Dermis blood vessel endothelial cell (primary cell): ENCODE measurements around the gene TTC39A. TPM values are rescaled to one million over a fixed set of nuclear protein-coding genes. Genes with fewer than 3 reads are reported as not detected.
"Not testable (repeated sequence)": the region's sequence is repeated elsewhere in the genome, so short reads cannot be mapped to it uniquely, and the experiment has no call there.

Source experiments
- DNase-seq: peaks from one replicate; pipeline ENCODE4 v3.0.0; 2010
- total RNA-seq: library from RNA; depleted of rRNA; stranded (reverse); fragments of >200 nt; gene quantifications from 2 replicates; pipeline ENCODE4 v1.2.3, GENCODE V29; 2014

Gene TTC39A
- total RNA-seq, 1 donor from 2014 or later = 4.1 TPM

DNA sequence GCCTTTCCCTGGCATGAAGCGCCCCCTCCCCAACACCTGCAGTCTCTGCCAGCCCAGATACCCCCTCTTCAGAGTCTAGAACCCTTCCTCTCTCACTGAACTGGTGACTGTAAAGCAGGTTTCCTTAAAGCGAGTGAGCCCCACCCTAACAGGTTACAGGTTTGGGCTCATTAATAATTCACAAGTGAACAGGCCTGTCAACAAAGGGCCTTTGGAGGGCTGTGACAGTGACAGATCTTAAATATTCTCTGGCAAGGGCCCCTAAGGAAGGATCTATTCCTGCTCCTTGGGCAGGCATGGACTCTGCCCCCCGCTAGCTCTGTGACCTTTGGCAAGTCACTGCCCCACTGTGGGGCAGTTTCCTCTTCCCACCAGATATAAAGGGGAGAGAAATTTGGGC, 5.6 kb upstream of the TTC39A start:
- DNase-seq = no peak

DNA sequence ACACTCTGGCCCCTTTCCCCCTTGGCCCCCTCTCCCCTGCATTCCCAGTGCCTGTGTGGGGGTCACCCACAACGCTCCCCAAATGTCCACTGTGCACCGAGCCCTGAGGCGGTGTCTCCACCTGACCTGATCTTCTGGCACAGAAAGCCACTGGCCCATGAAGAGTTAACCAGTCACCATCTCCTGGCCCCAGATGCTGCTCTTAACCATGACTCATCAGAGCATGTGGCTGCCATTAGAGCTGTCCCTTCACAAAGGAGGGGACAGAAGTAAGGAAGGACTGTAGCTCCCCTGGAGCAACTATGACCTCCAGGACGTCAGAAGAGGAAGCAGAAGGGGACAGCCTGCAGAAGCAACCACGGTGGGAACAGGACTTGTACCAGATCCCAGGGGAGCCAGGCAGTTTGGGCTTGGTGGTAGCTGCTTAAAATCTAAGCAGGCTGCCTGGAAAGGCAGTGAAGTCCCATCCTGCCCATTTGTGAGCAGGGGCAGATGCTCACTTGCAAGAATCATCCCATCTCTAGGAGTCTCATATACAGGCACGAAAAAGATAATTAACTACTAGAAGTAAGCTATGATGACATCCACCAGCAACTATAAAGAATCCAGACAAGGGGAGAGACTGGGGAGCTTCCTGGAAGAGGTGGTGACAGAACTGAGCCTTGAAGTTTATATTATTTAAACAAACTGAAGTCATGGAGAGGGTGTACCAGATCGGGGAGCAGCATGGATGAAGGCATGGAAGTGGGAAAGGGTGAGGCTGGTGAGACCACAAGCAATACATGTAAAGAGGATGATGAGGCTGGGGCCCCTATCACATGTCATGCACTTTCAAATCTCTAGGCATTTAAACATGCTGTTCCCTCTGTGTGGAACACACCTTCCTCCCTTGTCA, 1.1 kb upstream of the TTC39A start:
- DNase-seq = peak; percentile 51

DNA sequence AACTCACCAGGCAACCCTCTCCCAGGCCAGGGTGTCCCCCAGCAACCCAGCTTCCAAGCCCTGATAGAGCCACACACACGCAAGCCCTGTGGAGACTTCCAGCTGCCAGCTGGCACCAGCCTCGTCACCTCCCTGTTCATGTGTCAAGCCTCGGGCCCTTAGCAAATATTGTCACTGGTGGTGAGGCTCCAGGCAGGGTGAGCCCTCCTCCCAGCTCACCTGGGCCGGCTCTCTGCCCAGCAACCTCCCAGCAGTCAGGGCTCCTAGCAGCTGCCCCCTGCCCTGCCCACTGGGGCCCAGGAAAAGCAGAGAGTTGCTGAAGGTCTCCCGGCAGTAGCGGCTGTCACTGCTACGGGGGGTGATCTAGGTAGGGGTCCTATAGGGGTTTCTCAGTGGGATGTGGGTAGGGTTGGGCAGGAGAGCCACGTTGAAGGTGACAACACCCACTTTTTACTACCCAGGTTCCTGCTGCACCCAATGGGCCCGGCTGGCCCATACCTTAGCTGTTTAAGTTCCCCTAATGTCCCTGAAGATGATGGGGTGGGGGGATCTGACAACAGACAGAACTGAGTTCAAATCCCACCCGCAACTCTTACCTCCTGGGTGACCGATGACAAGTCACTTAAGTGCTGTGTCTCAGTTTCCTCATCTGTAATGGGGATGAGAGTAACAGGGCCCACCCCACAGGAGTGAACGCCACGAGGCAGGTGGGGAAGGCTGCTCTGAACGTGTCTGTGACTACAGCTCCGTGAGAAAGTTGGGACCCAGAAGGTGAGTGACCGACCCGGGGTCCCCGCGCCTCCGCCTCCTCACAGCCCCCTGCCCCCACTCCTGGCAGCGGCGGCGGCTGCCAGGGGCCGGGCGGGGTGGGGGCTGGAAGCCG, 678 bp downstream of the TTC39A start:
- no peak for DNase-seq

DNA sequence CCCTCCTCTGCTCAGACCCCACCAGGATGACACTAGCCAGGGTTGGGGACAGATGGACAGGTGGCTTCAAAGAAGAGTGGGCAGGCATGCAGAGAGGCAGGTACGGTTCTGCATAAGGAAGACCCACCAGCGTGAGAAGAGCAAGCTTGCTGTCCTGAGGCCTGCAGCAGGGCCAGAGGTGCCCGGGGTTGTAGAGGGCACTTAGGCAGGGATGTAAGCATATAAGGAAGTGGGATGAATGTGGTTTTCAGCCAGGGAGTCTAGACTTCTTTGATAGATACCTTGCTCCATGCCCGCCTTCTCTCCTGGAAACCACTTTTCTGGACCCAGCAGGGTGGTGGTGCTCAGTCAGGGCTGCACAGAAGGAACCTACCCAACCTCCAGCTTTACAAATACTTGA, 1.4 kb downstream of the TTC39A start:
- no peak for DNase-seq

DNA sequence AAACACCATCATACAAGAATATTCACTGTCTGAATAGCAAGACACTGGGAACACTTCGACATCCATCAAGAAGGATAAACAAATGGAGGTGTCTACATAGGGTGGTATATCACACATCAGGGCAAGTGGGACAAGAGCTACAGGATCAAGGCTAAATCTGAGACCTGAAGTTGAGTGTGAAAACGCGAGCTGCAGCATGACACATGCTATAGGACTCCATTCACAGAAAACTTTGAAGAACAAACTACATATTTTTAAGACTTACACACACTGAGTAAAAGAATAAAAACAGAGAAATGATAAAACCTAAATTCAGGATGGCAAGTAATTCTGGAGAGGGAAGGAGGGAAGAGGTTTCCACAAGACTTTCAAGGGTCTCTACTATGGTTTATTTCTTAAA, 2.1 kb downstream of the TTC39A start:
- no peak for DNase-seq

DNA sequence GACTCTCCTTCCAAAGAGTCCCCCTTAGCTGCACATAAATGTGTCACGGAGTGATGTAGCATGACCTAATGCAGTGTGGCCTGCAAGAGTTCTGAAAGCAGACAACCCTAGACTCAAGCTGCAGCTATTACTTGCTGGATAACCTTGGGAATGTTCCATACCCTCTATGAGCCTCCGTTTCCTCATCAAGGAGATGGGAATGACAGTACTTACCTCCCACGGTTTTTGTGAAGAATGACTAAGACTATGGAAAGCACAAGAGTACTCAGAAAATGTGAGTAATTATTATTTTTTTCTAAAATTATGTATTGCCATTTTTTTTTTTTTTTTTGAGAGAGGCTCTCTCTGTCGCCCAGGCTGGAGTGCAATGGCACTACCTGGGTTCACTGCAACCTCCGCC, 3.0 kb downstream of the TTC39A start:
- DNase-seq = no peak

DNA sequence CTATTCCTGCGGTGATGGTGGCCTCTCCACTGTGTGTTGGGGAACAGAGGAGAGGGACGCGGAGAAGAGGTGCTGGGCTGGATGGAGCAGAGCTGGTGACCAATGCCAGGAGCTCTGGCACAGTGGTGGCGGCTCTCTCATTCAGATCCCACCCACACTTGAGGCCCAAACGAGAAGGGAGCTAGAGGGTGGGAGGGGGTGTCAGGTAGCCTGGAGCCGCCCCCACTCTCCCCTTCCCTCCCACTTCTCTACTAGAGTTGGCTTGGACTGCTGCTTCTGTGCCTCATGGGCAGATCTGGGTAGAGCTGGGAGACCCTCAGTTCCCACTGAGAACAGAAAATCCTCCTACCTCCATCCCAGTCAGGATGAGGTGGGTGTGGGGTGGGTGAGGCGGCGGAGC, 3.5 kb downstream of the TTC39A start:
- DNase-seq = no peak

DNA sequence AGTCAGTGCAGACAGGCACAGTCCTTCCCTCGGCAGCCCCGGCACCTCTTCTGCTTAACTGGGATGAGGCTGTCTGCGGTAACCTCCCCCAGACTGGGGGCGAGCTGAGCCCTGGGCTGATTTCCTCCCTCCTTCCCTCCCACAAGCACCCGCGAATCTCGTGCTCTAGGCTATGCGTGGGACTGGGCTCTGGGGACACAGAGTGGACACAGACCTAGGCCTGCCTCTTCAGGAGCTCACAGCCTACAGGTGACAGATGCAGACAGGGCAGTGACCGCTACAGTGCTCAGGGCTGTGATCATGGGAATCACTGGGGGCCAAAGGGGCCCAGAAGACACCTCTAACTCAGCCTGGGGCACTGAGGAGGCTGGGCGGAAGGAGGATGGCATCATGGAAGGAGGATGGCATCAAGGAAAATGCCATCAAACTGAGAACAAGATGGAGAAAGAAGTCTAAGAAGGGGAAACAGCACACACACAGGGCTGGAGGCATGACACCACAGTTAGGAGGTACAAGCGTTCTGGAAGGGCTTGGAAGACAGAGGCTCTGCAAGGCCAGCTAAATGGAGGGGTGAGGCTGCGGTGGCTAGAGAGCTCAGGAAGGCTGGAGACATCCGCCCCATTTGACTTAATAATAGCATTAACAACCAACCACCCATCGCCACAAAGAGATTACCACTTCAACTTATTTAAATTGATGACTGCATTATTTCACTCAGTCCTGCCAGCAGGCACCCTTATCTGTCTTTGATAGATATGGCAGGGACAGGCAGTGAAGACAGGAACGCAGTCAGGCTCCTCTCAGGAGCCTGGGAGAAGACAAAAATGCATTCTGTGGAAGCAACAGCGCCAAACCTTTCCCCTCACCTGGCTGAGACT, 4.2 kb downstream of the TTC39A start:
- DNase-seq = no peak

DNA sequence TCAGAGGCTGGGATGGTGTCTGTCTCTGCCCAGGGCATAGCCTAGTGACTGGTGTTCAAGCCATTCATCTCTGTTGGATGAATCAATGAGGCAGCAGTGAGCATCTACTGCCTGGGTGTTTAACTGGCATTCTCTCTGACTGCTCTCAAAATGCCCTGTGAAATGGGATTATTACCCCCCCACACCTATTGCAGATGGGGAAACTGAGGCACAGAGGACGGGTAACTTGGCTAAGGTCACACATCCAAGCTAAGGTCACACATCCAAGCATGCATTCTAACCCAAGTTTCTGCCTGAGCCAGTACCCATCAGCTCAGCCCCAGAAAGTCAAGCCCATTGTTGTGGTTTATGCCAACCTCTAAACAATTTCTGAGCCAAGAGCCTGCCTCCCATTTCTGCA, 5.0 kb downstream of the TTC39A start:
- DNase-seq = no peak

DNA sequence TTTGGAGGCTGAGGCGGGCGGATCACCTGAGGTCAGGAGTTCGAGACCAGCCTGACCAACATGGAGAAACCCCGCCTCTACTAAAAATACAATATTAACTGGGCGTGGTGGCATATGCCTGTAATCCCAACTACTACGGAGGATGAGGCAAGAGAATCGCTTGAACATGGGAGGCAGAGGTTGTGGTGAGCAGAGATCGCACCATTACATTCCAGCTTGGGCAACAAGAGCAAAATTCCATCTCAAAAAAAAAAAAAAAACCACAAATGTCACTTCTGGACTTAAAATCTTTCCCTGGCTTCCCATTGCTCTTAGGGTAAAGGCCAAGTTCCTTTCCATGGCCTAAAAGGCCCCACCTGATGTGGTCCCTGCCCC, 5.4 kb downstream of the TTC39A start:
- DNase-seq = not testable (repeated sequence)

DNA sequence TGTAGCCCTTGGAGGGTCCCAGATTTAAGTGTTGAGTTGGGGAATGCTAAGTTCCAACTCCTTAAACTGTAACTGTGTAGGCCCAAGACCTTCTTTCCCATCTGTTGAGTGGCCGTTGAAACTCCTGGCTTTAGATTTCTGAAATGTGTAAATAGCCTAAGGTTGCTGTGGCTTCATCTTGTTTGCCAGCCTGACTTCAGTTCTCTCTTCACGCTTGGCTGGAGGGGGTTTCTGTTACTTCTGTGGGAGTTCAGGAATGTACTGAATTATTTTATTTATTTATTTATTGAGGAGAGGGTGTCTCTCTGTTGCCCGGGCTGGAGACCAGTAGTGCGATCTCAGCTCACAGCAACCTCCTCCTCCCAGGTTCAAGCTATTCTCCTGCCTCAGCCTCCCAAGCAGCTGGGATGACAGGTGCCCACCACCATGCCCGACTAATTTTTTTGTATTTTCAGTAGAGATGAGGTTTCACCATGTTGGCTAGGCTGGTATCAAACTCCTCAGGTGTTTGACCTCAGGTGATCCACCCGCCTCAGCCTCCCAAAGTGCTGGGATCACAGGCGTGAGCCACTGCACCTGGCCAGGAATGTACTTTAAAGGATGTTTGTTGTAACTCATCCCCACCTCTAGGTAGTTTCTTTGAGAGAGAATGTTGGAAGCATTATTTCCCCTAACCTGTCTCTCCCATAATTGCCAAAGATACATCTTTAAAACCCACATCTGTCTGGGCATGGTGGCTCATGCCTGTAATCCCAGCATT, 5.9 kb downstream of the TTC39A start:
- no peak for DNase-seq

DNA sequence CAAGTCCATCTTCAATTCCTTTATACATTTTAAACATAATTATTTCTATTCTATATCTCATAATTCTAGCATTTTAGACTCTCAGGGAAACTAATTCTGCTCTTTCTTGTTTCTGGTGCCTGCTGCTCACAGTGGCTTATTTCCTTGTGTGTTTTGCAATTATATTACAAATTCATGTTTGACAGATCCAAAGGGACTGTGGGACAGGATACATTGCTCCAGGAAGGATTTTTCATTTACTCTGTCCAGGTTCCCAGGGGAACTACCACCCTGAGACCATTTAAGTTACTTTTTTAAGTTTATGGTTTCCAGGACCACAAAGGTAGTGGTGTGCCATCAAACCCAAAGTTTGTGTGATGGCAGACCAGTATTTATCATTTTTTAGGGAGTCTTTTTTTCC, 6.6 kb downstream of the TTC39A start:
- no peak for DNase-seq

DNA sequence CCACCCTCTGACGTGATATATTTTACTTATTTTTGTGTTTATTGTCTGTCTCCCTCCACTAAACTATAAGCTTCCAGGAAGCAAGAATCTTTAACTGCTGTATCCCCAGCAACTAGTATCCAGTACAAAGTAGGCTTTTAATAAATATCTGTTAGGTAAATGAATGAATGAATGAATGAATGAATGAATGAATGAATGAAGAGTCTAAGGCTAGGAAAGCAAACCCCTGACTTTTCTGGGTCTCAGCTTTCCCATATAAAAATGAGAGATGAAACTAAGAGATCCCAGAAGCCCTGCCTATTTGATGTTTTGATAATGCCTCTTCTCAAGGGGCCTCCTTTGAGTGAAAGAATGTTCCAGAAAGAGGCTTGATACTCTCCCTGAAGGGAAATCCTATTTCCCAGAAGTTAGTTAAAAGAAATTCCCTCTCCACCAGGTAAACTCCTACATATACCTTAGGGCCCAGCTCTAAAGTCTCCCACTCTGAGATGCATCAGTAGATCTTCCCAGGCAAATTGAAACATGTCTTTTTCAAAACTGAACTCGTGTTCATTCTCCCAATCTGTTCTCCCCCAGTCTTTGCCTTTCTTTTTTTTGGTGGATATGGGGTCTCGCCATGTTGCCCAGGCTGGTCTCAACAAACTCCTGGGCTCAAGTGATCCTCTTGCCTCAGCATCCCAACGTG, 7.8 kb downstream of the TTC39A start:
- DNase-seq = no peak

DNA sequence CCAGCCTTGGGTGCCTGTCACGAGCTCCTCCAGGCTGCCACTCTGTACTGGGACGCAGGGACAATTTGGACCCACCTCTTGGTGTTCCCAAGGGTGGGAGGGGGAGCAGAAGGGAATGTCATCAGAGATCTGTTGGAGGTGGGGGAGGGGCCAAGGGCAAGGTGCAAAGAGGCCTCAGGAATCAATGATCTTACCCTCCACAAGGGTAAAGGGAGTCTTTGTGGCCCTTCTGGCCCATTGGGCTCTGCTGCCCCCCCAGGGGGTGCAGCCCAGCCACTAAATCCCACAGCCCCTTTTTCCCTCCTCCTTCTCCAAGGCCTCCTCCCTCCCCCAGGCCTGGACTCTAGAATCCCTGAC, 8.5 kb downstream of the TTC39A start:
- DNase-seq = no peak

DNA sequence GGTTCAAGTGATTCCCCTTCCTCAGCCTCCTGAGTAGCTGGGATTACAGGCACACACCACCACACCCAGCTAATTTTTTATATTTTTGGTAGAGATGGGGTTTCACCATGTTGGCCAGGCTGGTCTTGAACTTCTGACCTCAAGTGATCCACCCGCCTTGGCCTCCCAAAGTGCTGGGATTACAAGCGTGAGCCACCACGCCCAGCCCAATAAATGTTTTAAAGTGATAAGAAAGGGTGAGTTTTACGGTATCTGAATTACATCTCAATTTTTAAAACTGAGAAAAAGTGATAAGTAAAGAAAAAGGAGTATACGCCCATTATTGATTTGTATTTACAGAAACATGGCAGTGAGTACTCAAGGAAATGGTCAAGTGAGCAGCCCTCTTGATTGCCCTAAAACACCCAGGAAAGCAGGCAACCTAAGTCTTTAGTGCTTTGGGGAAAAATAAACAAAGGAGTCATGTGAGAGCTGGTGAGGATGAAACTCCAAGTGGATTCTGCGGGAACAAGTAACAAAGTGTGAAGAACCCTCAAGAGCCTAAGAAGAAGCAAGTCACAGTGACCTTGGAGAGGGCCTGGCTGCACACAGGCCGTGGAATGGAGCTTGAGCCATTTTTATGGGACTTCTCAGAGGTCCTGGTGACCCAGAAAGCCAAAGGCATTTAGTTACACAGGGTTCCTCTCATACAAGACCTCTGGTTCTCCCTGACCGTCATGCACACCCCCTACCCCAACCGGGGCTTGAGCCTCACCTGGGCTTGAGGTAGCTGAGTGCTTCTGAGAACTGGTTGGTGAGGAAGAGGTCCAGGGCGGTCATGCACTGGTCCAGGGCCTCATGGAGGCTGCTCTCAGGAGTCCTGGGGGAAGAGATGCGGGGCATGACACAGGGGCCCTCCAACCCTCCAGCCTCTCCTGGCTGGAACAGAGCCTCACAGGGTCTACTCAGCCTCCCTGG, 9.1 kb downstream of the TTC39A start:
- DNase-seq = no peak

DNA sequence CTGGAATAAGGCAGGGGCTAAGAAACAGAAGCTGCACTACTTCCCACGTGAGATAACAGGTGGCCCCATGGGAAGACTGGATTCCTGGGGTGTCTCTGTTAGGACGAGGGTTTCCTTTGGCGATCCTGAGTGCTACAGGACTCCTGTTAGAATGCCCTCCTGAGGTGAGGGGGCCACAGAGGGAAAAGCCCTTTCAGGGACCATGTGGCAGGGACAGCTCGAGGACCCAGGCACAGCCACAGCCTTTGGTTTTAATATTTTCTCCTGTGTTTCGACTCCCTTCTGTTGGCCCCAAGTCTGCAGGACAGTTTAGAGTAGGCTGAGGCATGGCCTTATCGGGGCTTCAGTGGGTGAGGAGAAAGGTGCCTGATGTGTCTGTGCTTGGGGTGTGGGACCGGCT, 12.6 kb downstream of the TTC39A start:
- DNase-seq = no peak

DNA sequence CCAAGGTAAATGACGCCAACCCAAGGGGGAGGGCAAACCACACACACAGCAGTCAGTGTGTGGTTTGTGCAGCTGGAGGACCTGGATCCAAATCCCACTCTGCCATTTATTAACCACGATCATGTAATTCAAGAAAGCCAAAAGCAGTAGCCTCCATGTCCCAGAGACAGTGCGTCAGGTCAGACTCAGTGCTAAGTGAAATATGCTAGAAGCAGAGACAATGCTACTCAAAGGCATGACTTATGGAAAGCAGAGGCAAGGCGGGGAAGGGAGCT, 13.6 kb downstream of the TTC39A start:
- DNase-seq = no peak

DNA sequence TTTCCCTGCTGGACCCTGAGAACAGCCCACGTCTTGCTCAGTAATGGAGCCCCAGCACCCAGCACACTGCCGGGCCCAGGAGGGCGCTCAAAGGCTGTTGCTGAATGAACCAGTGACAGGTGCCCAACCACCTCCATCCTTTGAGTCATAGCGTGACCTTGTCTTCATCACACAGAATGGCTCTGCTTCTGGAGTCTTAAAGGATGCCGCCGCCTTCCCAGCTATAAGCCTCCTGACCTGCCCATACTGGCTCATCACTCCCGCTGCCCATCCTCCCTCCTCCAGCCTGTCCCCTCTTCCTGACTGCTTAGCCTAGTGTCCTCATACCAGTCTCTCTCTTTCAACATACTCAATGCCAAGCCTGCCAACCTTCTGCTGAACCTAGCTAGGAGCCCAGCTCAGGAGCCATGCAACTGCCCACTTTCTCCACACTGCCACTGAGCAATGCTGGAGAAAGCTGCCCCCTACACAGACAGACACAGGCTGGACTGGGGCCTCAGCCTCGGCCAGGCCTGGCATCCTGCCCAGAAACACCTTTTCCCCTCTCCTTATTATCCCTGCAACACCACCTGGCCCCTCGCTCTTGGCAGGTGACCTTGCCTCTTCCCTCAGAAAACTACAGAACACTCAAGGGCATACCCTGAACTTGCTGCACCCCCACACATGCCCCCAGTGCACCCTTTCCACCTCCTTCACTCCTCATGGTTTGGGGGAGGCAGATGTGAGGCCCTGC, 14.1 kb downstream of the TTC39A start:
- DNase-seq = no peak

DNA sequence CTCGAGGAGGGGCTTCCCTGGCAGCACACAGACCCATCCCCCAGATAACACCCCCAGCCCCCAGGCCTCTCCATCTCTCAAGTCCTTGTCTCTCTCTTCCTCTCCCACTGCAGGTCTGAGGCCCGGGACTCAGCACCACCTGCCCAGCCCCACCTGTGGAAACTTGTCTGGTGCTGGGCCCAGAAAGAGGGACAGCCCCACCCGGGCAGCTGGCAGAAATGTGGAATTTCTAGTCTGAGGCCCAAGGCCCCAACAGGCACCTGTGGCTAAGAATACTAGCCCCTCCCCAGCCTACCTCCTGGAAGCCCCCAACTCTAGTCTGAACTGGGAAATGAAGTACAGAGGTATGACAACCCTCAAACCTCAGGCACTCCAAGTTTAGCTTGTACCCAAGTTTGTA, 15.4 kb downstream of the TTC39A start:
- no peak for DNase-seq
